HEK293T (cell line): ENCODE results near the gene FBN1.

ENCODE experiments used
- CTCF ChIA-PET: fragments of 350-600 bp; formaldehyde crosslinking; extraction: SDS; loops from one replicate; lab custom pipeline; 2021; ENCODE audit warnings: antibody characterized with exemption, inconsistent platforms; lab: Yijun Ruan, JAX
- POLR2A ChIA-PET: fragments of 350-600 bp; formaldehyde crosslinking; extraction: SDS; loops from one replicate; lab custom pipeline; 2020; ENCODE audit warnings: antibody characterized with exemption, inconsistent platforms; lab: Yijun Ruan, JAX
- DNase-seq: peaks from one replicate; pipeline ENCODE4 v3.0.0; 2012; ENCODE audit warnings: mixed read lengths; ENCODE audit errors: extremely low spot score
- ARNT ChIP-seq: fragments of 450-650 bp; IDR thresholded peaks from 2 replicates; pipeline ENCODE4 v1.6.1; 2017; ENCODE audit warnings: mild to moderate bottlenecking
- BHLHE40 ChIP-seq: fragments of 450-650 bp; IDR thresholded peaks from 2 replicates; pipeline ENCODE4 v1.6.1; 2016; ENCODE audit warnings: mild to moderate bottlenecking, moderate library complexity, borderline replicate concordance
- CTBP1 ChIP-seq: fragments of 450-650 bp; IDR thresholded peaks from 2 replicates; pipeline ENCODE4 v1.6.1; 2016; ENCODE audit warnings: borderline replicate concordance
- ELF4 ChIP-seq: fragments of 450-650 bp; IDR thresholded peaks from 2 replicates; pipeline ENCODE4 v1.6.1; 2017; ENCODE audit warnings: antibody characterized with exemption
- FOXA1 ChIP-seq: fragments of 450-650 bp; IDR thresholded peaks from 2 replicates; pipeline ENCODE4 v1.6.1; 2016; ENCODE audit warnings: mild to moderate bottlenecking
- FOXK2 ChIP-seq: fragments of 450-650 bp; IDR thresholded peaks from 2 replicates; pipeline ENCODE4 v1.6.1; 2016; ENCODE audit warnings: mild to moderate bottlenecking
- FOXM1 ChIP-seq: fragments of 450-650 bp; IDR thresholded peaks from 2 replicates; pipeline ENCODE4 v1.6.1; 2017; ENCODE audit warnings: mild to moderate bottlenecking, borderline replicate concordance
- HDGF ChIP-seq: fragments of 450-650 bp; IDR thresholded peaks from 2 replicates; pipeline ENCODE4 v1.6.1; 2017; ENCODE audit warnings: antibody characterized with exemption, borderline replicate concordance
- L3MBTL2 ChIP-seq: fragments of 450-650 bp; conservative IDR thresholded peaks from 2 replicates; pipeline ENCODE4 v1.6.1; 2016; ENCODE audit warnings: mild to moderate bottlenecking
- LEF1 ChIP-seq: fragments of 450-650 bp; IDR thresholded peaks from 2 replicates; pipeline ENCODE4 v1.6.1; 2017; ENCODE audit warnings: mild to moderate bottlenecking, borderline replicate concordance
- NFRKB ChIP-seq: fragments of 450-650 bp; IDR thresholded peaks from 2 replicates; pipeline ENCODE4 v1.6.1; 2016; ENCODE audit warnings: mild to moderate bottlenecking, moderate library complexity
- PKNOX1 ChIP-seq: fragments of 450-650 bp; IDR thresholded peaks from 2 replicates; pipeline ENCODE4 v1.6.1; 2016
- SP1 ChIP-seq: fragments of 450-650 bp; IDR thresholded peaks from 2 replicates; pipeline ENCODE4 v1.6.1; 2017
- SUZ12 ChIP-seq: fragments of 450-650 bp; IDR thresholded peaks from 2 replicates; pipeline ENCODE4 v1.6.1; 2016; ENCODE audit warnings: mild to moderate bottlenecking
- TARDBP ChIP-seq: fragments of 450-650 bp; IDR thresholded peaks from 2 replicates; pipeline ENCODE4 v1.6.1; 2016
- ZNF384 ChIP-seq: fragments of 450-650 bp; IDR thresholded peaks from 2 replicates; pipeline ENCODE4 v1.6.1; 2016

FBN1 gene

GRCh38 chr15:48407646-48408045 lies 237.9 kb downstream of the FBN1 start:
- TF ChIP-seq SP1 (no peak), ARNT (no peak), L3MBTL2 (no peak), NFRKB (no peak), ZNF384 (no peak), TARDBP (no peak), LEF1 (no peak), FOXK2 (no peak), BHLHE40 (no peak), HDGF (no peak), ELF4 (no peak), SUZ12 (no peak), FOXA1 (no peak), FOXM1 (no peak), CTBP1 (no peak), PKNOX1 (no peak)
- no peak for DNase-seq
- POLR2A ChIA-PET: no interaction called here
- CTCF ChIA-PET: no interaction called here

GRCh38 chr15:48406911-48407310 lies 238.6 kb downstream of the FBN1 start:
- peak; percentile 8 for DNase-seq
- POLR2A ChIA-PET: no interaction called here
- CTCF ChIA-PET: no interaction called here
- no peak for TF ChIP-seq L3MBTL2
- no peak for TF ChIP-seq CTBP1
- no peak for TF ChIP-seq LEF1
- TF ChIP-seq FOXM1: no peak
- TF ChIP-seq BHLHE40: no peak
- TF ChIP-seq SP1: no peak
- TF ChIP-seq PKNOX1: no peak
- no peak for TF ChIP-seq FOXA1

- CTCF ChIA-PET: no interaction called here
- POLR2A ChIA-PET: no interaction called here
- TF ChIP-seq ARNT (no peak), TARDBP (no peak), PKNOX1 (no peak), L3MBTL2 (no peak), CTBP1 (no peak), SP1 (no peak), FOXM1 (no peak), LEF1 (no peak), FOXK2 (no peak), HDGF (no peak), FOXA1 (no peak)
- no peak for DNase-seq
These were observed 239.1 kb downstream of the FBN1 start for GRCh38 chr15:48406266-48406891.

GRCh38 chr15:48402427-48403177 lies 242.9 kb downstream of the FBN1 start:
- ChIA-PET CTCF (interaction anchor here (0.6 kb wide), 1 partner anchor 37 kb away, joined by 3 read pairs; no protein-coding TSS in a partner anchor), POLR2A (no interaction called here)
- no peak for DNase-seq
- TF ChIP-seq SUZ12 (no peak), ZNF384 (no peak), BHLHE40 (no peak), ARNT (no peak), LEF1 (no peak), FOXM1 (no peak), TARDBP (no peak), NFRKB (no peak), PKNOX1 (no peak), FOXA1 (no peak), SP1 (no peak), CTBP1 (no peak), L3MBTL2 (no peak), HDGF (no peak)

GRCh38 chr15:48400086-48400485 lies 245.4 kb downstream of the FBN1 start:
- ChIA-PET POLR2A (no interaction called here), CTCF (no interaction called here)
- no peak for DNase-seq
- TF ChIP-seq ZNF384: no peak

GRCh38 chr15:48397841-48398240 lies 247.7 kb downstream of the FBN1 start:
- CTCF ChIA-PET: no interaction called here
- TF ChIP-seq FOXK2: no peak
- TF ChIP-seq FOXA1: no peak
- TF ChIP-seq CTBP1: no peak
- no peak for TF ChIP-seq SUZ12
- TF ChIP-seq ELF4: no peak
- no peak for TF ChIP-seq FOXM1
- TF ChIP-seq TARDBP: no peak
- TF ChIP-seq PKNOX1: no peak
- no peak for TF ChIP-seq ARNT
- TF ChIP-seq SP1: no peak
- no peak for TF ChIP-seq BHLHE40
- no peak for TF ChIP-seq ZNF384
- TF ChIP-seq HDGF: no peak
- TF ChIP-seq LEF1: no peak
- POLR2A ChIA-PET: no interaction called here
- no peak for DNase-seq
